Pancreas (tissue), 10 donors: ENCODE measurements around the gene DDX24. TPM values are rescaled to one million over a fixed set of nuclear protein-coding genes. Genes with fewer than 3 reads are reported as not detected.
A peak's percentile ranks its signal among the peaks of the same experiment; 100 is the strongest.

Experiments
- ATAC-seq, 4 donors: fragments of 200-7000 bp; cut with Tn5 transposase; one replicate each; pipeline versions ENCODE4 v1.8.0 to v1.9.1; 2020; ENCODE audit warnings: mild to moderate bottlenecking in 4 of 4, moderate library complexity in 4 of 4
- DNase-seq, 6 donors: peaks; one replicate each; pipeline ENCODE4 v3.0.0-alpha.2; 2020
- FAIRE-seq: peaks from 2 replicates; lab custom pipeline; 2012; peaks lifted over from hg19 to GRCh38; lab: Jason Lieb, UNC
- H3K27ac ChIP-seq, 4 donors: fragments of 200-600 bp; sonication (generic); 1 replicate in 3 of 4; 2 replicates in 1 of 4; pipeline versions ENCODE4 v1.5.0 to v1.8.0; 2020
- H3K27me3 ChIP-seq, 4 donors: fragments of 200-600 bp; one replicate each; pipeline ENCODE4 v1.8.0; 2021
- H3K36me3 ChIP-seq, 3 donors: fragments of 200-600 bp; sonication (generic) in 1 of 3; one replicate each; pipeline versions ENCODE4 v1.5.0 to v1.8.0; 2020 to 2021
- H3K4me1 ChIP-seq, 3 donors: fragments of 200-600 bp; one replicate each; pipeline ENCODE4 v1.8.0; 2021
- H3K4me3 ChIP-seq, 4 donors: fragments of 200-600 bp; sonication (generic) in 2 of 4; one replicate each; pipeline versions ENCODE4 v1.5.0 to v1.8.0; 2020 to 2021
- H3K9me3 ChIP-seq, 4 donors: fragments of 200-600 bp; one replicate each; pipeline ENCODE4 v1.8.0; 2021
- CTCF ChIP-seq, 4 donors: fragments of 200-600 bp; sonication (generic) in 3 of 4; IDR thresholded peaks; one replicate each; pipeline versions ENCODE4 v1.5.0 to v1.8.0; 2021; ENCODE audit warnings: antibody characterized with exemption in 4 of 4
- WGBS, 2 donors: extraction: QIAGEN DNeasy Blood & Tissue Kit; methylation state at CpG; one replicate each; pipeline ENCODE4 v1.1.7; 2013; 5-methylcytosine and 5-hydroxymethylcytosine counted together
- intact Hi-C, 3 donors: fragments of 100-400 bp; cut with DNase I; formaldehyde crosslinking; loops; one replicate each; pipeline versions ENCODE4 v1.11.1 to v1.14.2; 2022
- polyA plus RNA-seq, 2 donors: library from polyadenylated mRNA; stranded (reverse); fragments of 200-250 nt; gene quantifications; one replicate each; pipeline ENCODE4 v1.2.3, GENCODE V29; 2013
- total RNA-seq, 6 donors: library from RNA; stranded (reverse); fragmentation: NEBNext Ultra II Directional in 4 of 6; extraction: Animal tissue kit (Norgen Biotek cat#: 25700) in 4 of 6; gene quantifications; one replicate each; pipeline versions ENCODE4 v1.2.1 to v1.2.4, GENCODE V29; 2021 to 2023
- donor health status: healthy with polysubstance abuse.
- donor health status: DM: no; HTN: no; CAD: no; lungs with moderate emphysema.
- donor health status: DM: no; HTN: no; CAD: no.
- donor health status: control.
- donor health status: control.
- donor health status: Bipolar disorder and iron deficiency.
- donor health status: DM: yes; HTN: yes; CAD: no.
- donor health status: DM: no; HTN: no; CAD: no.
- donor health status: DM: no; HTN: no; CAD: no.
- donor health status: DM: yes; HTN: yes; CAD: no.

The DDX24 gene
- total and polyA plus RNA-seq, 8 donors = 55.9 to 111 (median 68.1) TPM

GRCh38 chr14:94088516-94088915 is 7.5 kb upstream of the DDX24 start:
- ATAC-seq = no peak
- H3K27me3 ChIP-seq = no peaks in the 10 kb centered on the region
- intact Hi-C loops = no loop called here
- H3K4me1 ChIP-seq = no peaks in the 10 kb centered on the region
- H3K36me3 ChIP-seq = no peaks in the 10 kb centered on the region
- no peak overlapping the region for H3K27ac ChIP-seq
- no peak for TF ChIP-seq CTCF (IDR thresholded peaks at IDR 0.05)
- 83 to 91% methylated on average over 5 of the region's 5 CpGs for WGBS, 2 donors
- H3K4me3 ChIP-seq = no peak overlapping the region
- FAIRE-seq = no peak
- DNase-seq = no peak
- no peaks in the 10 kb centered on the region for H3K9me3 ChIP-seq

GRCh38 chr14:94087891-94088290 is 6.9 kb upstream of the DDX24 start:
- no peaks in the 10 kb centered on the region for H3K9me3 ChIP-seq
- WGBS, 2 donors = 73 to 89% methylated on average over 4 of the region's 4 CpGs
- no peak overlapping the region for H3K4me3 ChIP-seq
- H3K4me1 ChIP-seq = no peaks in the 10 kb centered on the region
- intact Hi-C loops = no loop called here
- no peaks in the 10 kb centered on the region for H3K36me3 ChIP-seq
- no peak for FAIRE-seq
- DNase-seq = no peak
- no peaks in the 10 kb centered on the region for H3K27me3 ChIP-seq
- H3K27ac ChIP-seq = no peak overlapping the region
- TF ChIP-seq CTCF (IDR thresholded peaks at IDR 0.05) = no peak
- no peak for ATAC-seq

GRCh38 chr14:94081386-94081820 is 401 bp upstream of the DDX24 start:
- FAIRE-seq (no peak), DNase-seq (no peak), ATAC-seq (peak in 3 of 4 donors; percentile 16 to 18 (median 17))
- intact Hi-C loops = no loop called here
- 1% methylated on average over 19 of the region's 19 CpGs for WGBS, 2 donors
- peak overlapping the region; percentile 73 to 99 (median 96) for H3K4me3 ChIP-seq
- no peak for TF ChIP-seq CTCF (IDR thresholded peaks at IDR 0.05)
- peak overlapping the region; percentile 82 to 93 (median 84) for H3K27ac ChIP-seq
- no peaks in the 10 kb centered on the region for H3K27me3 ChIP-seq
- H3K9me3 ChIP-seq = no peaks in the 10 kb centered on the region
- H3K36me3 ChIP-seq = peaks cover 0 to 6% (median 0%) of the 10 kb centered on the region in 3 donors
- peaks cover 0 to 27% (median 25%) of the 10 kb centered on the region in 3 donors for H3K4me1 ChIP-seq

- ATAC-seq (peak in 2 of 4 donors; percentile 2 to 4), FAIRE-seq (no peak), DNase-seq (no peak)
- Histone ChIP-seq H3K27ac (peak overlapping the region; percentile 82 to 93 (median 84)), H3K36me3 (peaks cover 0 to 6% (median 0%) of the 10 kb centered on the region in 3 donors), H3K27me3 (no peaks in the 10 kb centered on the region), H3K4me1 (peaks cover 0 to 30% (median 29%) of the 10 kb centered on the region in 3 donors), H3K4me3 (peak overlapping the region; percentile 73 to 99 (median 96)), H3K9me3 (no peaks in the 10 kb centered on the region)
- intact Hi-C loops = no loop called here
- TF ChIP-seq CTCF (IDR thresholded peaks at IDR 0.05) = no peak
- 2 to 3% methylated on average over 15 of the region's 15 CpGs for WGBS, 2 donors
Observed at GRCh38 chr14:94079891-94080620, 946 bp downstream of the DDX24 start.

- intact Hi-C loops = no loop called here
- H3K4me1 ChIP-seq = peaks cover 0 to 33% (median 29%) of the 10 kb centered on the region in 3 donors
Observed at GRCh38 chr14:94077823-94078222, 3.2 kb downstream of the DDX24 start.

More at GRCh38 chr14:94077823-94078222, 3.2 kb downstream of the DDX24 start:
- FAIRE-seq (no peak), ATAC-seq (no peak), DNase-seq (no peak)
- Histone ChIP-seq H3K9me3 (no peaks in the 10 kb centered on the region), H3K4me3 (peak overlapping the region in 2 of 4 donors; percentile 94 to 99), H3K27ac (no peak overlapping the region), H3K36me3 (peaks cover 0 to 6% (median 0%) of the 10 kb centered on the region in 3 donors), H3K27me3 (no peaks in the 10 kb centered on the region)
- TF ChIP-seq CTCF (IDR thresholded peaks at IDR 0.05) = no peak
- 65 to 75% methylated on average over 5 of the region's 5 CpGs for WGBS, 2 donors
